Measurements from ENCODE around the gene ARHGAP10. TPM values are rescaled to one million over a fixed set of nuclear protein-coding genes. Genes with fewer than 3 reads are reported as not detected.

The ARHGAP10 gene
- total and polyA plus RNA-seq, 12 donors = 33.9 to 71.1 (median 60.7) TPM

GRCh38 chr4:148059617-148060180, 327.8 kb downstream of the ARHGAP10 start:
- peak in 1 of 2 donors; percentile 42 for DNase-seq
- Histone ChIP-seq H3K27ac (peak overlapping the region in 7 of 10 donors; percentile 49 to 79 (median 68)), H3K36me3 (peaks cover 0 to 19% (median 9%) of the 10 kb centered on the region in 9 donors), H3K4me3 (no peak overlapping the region), H3K27me3 (no peaks in the 10 kb centered on the region), H3K9me3 (no peaks in the 10 kb centered on the region), H3K4me1 (peaks cover 0 to 75% (median 48%) of the 10 kb centered on the region in 9 donors)
- intact Hi-C loops (cut with DNase I) = loop anchor here in 3 of 10 donors (10.0 kb wide), 3 partner anchors 75 to 205 kb away; no protein-coding TSS in a partner anchor
- peak in 7 of 8 donors; percentile 21 to 78 (median 61) for ATAC-seq
- no peak for TF ChIP-seq CTCF (IDR thresholded peaks at IDR 0.05)
- WGBS, 2 donors = 46 to 58% methylated on average over 10 of the region's 10 CpGs

GRCh38 chr4:148060264-148061140, 328.6 kb downstream of the ARHGAP10 start:
- Histone ChIP-seq H3K4me3 (no peak overlapping the region), H3K4me1 (peaks cover 0 to 67% (median 43%) of the 10 kb centered on the region in 9 donors), H3K9me3 (no peaks in the 10 kb centered on the region), H3K36me3 (peaks cover 0 to 27% (median 9%) of the 10 kb centered on the region in 9 donors), H3K27me3 (no peaks in the 10 kb centered on the region), H3K27ac (peak overlapping the region in 8 of 10 donors; percentile 8 to 79 (median 61))
- DNase-seq (no peak), ATAC-seq (no peak)
- 79% methylated on average over 13 of the region's 13 CpGs for WGBS, 2 donors
- TF ChIP-seq CTCF (IDR thresholded peaks at IDR 0.05) = no peak
- intact Hi-C loops (cut with DNase I) = no loop called here

GRCh38 chr4:148061141-148061481, 329.2 kb downstream of the ARHGAP10 start:
- Histone ChIP-seq H3K9me3 (no peaks in the 10 kb centered on the region), H3K27ac (peak overlapping the region in 5 of 10 donors; percentile 16 to 79 (median 57)), H3K27me3 (no peaks in the 10 kb centered on the region), H3K4me1 (peaks cover 0 to 65% (median 41%) of the 10 kb centered on the region in 9 donors), H3K36me3 (peaks cover 0 to 32% (median 9%) of the 10 kb centered on the region in 9 donors), H3K4me3 (no peak overlapping the region)
- intact Hi-C loops (cut with DNase I) = no loop called here
- DNase-seq (no peak), ATAC-seq (no peak)
- no peak for TF ChIP-seq CTCF (IDR thresholded peaks at IDR 0.05)
- 38 to 41% methylated on average over 4 of the region's 4 CpGs for WGBS, 2 donors

- peak overlapping the region in 2 of 10 donors; percentile 26 to 79 for H3K27ac ChIP-seq
- intact Hi-C loops (cut with DNase I) = no loop called here
- H3K27me3 ChIP-seq = no peaks in the 10 kb centered on the region
- TF ChIP-seq CTCF (IDR thresholded peaks at IDR 0.05) = no peak
- H3K36me3 ChIP-seq = peaks cover 0 to 39% (median 9%) of the 10 kb centered on the region in 9 donors
- DNase-seq (no peak), ATAC-seq (peak in 3 of 8 donors; percentile 15 to 28 (median 19))
- 53 to 54% methylated on average over 8 of the region's 8 CpGs for WGBS, 2 donors
- no peaks in the 10 kb centered on the region for H3K9me3 ChIP-seq
- H3K4me3 ChIP-seq = no peak overlapping the region
- peaks cover 0 to 65% (median 43%) of the 10 kb centered on the region in 9 donors for H3K4me1 ChIP-seq
Observed at GRCh38 chr4:148061795-148062194, 329.9 kb downstream of the ARHGAP10 start.
